GM19238 (cell line): ENCODE results near the gene ZNF648.
A peak's percentile ranks its signal among the peaks of the same experiment; 100 is the strongest.
"Not testable (repeated sequence)": the region's sequence is repeated elsewhere in the genome, so short reads cannot be mapped to it uniquely, and the experiment has no call there.

Source experiments
- DNase-seq: peaks from one replicate; pipeline ENCODE4 v3.0.0; 2011; ENCODE audit warnings: low spot score; ENCODE audit not compliant: insufficient read length

Gene ZNF648, protein sequence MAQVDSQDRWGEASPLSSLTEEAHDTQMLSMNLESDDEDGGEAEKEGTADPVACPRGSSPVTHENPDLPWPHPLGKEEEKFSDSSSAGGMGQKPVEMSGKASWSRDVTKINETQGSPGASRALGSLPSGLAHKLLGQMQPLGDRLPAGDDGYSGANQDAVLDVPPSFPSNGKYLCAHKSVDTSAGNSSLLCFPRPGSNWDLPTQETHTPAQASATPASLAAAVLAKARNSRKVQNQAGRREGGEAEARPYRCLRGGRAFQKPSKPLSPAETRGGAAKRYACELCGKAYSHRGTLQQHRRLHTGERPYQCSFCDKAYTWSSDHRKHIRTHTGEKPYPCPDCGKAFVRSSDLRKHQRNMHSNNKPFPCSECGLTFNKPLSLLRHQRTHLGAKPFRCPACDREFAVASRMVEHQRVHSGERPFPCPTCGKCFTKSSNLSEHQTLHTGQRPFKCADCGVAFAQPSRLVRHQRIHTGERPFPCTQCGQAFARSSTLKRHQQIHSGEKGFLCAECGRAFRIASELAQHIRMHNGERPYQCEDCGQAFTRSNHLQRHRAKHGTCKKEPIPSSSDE

DNA sequence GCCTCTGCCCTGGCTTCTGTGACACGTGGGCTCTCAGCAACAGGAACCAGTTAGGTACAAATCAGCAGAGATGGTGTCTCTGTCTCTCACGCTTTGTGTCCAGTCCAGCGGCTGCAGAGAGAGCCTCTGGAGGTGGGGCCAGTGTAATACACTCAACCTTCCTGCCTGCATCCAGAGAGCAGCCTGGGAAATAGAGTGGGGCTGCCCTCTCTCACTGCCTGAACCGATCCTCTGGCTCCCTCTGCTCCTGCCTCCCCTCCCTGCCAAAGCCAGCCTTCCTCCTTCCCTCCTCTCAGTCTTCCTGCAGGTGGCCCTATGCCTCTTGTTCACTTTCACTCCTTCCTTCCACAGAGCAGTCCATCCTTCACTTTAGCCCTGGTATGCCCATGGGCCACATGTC is at the start of gene ZNF648:
Gene ZNF648, minus strand, starts transcription at position 119 of the 400 bp plus-strand sequence. CDS start 3,702 bp downstream, outside the sequence.
- DNase-seq = no peak

DNA sequence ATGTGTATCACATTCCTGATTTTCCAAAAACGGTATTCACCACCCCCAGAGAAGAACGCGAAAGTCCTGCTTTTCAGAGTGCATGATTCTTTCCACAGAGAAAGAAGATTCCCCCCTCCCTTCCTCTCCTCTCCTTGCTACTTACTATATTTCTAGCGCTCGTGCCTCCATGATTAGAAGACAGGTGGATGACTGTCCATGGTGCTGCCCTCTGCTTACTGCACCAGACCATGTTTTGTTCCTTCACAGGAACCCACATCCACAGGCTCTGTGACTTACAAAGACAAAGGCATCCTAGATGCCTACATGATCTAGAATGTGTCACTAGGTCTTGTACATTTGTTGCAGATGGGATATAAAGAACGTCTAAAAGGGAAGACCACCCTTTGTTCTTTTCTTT is 49.1 kb upstream of the ZNF648 start:
- no peak for DNase-seq

- DNase-seq = no peak
Observed at GRCh38 chr1:182109771-182110170, 48.3 kb upstream of the ZNF648 start.

- no peak for DNase-seq
Observed at GRCh38 chr1:182107209-182107608, 45.7 kb upstream of the ZNF648 start.

DNA sequence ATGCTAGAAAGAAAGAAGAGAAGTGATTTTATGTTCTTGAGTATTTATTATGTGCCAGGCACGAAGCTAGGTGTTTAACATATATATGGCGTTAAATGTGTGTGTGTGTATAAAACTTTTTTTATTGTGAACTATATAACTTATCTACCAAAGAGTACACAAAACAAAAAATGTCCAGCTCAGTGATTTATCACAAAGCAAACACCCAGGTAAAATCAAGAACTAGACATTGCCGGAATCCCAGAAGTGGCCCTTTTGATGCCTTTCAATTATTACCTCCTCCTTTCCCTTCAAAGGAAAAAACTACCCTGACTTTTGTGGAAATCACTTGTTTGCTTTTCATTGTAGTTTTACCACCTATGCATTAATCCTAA is 40.5 kb upstream of the ZNF648 start:
- no peak for DNase-seq

DNA sequence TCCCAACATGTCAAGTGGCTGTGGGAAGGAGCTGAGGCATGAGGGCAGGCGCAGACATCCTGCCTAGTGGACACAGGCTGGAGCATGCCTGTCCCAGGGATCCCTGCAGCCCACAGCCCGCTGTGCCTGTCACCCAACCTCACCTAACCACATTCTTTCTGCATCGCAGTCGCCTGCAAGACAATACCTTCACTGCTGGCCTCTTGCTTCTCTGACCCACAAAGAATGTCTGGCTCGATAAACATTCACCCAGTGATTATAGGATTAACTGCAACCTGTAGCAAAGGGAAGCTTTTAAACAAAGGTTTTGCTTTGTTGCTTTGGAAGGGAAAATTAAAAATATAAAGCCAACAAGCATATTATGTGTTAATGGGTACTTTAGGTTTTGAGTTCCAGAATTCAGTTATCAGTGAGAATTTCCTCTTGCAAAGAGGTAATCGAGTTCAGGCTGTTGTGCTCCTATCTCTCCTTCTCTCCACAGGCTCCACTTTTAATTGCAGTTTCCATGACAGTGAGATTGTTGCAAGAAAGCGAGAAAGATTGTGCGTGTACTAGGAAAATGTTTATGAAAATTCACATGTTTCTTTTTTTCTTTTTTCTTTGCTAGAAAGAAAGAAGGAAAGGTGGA is 40.0 kb upstream of the ZNF648 start:
- no peak for DNase-seq

- DNase-seq = no peak
Observed at GRCh38 chr1:182098301-182098700, 36.8 kb upstream of the ZNF648 start.

DNA sequence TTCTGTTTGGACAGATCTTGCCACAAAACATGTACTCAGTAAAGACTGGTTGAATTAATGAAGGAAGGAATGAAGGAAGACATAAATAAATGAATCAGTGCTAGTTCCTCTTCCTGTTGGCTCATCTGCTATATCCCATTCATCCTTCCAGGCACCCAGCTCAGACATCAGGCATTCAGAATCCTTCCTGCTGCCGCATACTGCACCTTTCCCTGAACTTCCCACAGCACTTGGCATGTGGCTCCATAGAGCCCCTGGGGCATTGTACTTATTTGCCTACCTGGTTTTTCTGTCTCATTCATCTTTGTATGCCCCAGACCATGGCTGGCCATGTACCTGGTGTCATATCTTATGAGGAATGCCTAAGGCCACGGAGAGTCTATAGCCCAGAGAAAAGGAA is 34.4 kb upstream of the ZNF648 start:
- DNase-seq = no peak

DNA sequence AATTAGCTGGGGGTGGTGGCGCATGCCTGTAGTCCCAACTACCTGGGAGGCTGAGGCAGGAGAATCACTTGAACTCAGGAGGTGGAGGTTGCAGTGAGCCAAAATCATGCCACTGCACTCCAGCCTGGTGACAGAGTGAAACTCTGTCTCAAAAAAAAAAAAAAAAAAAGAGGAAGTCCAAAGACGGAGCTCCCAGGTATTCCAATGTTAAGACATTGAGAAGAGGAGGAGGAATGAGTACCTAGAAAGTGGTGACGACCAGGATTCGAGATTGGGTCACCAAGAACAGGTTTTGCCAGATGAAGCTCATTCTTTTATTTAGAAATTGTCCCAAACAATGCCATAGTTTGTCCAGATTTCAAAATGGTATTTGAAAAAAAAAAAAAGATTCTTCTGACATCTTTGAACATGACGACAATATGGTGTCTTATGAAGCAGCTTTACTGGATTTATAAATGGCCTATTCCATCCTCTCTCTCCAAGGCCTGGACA is 33.0 kb upstream of the ZNF648 start:
- DNase-seq = not testable (repeated sequence)

DNA sequence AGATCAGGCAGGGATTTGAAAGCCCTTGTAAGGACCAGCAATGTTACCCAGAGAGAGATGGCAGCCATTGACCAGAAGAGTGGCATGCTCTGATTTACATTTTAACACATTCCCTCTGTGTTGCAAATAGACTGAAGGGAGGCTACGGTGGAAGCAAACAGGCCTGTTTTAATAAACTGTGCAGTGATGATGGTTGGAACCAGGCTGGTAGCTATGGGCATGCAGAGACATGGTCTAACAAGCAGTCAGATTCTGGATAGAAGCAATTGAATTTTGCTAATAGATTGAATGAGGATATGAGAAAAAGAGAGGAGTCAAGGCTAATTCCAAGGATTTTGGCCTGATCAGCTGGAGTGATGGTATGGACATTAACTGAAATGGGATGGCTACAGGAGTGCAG is 32.3 kb upstream of the ZNF648 start:
- no peak for DNase-seq

DNA sequence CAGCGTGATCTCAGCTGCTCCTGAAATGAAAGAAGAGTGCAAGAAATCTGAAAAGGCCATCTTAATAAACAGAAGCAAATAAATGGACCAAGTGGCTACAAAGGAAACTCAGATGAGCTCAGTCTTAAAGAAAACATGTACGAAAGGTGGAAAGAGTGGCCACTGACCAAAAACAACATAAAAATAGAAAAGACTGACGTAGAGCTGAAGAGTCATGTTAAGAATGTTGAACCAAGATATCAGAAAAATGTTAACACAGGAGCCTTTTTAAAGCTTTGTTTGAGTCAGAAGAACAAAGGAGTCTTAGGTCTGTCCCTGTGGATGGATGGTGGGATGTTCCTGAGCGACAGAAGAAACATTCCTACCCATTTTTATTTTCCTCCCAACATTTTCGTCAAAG is 30.8 kb upstream of the ZNF648 start:
- DNase-seq = no peak

- DNase-seq = no peak
Observed at GRCh38 chr1:182091083-182091482, 29.6 kb upstream of the ZNF648 start.

- no peak for DNase-seq
Observed at GRCh38 chr1:182087719-182088350, 26.3 kb upstream of the ZNF648 start.

DNA sequence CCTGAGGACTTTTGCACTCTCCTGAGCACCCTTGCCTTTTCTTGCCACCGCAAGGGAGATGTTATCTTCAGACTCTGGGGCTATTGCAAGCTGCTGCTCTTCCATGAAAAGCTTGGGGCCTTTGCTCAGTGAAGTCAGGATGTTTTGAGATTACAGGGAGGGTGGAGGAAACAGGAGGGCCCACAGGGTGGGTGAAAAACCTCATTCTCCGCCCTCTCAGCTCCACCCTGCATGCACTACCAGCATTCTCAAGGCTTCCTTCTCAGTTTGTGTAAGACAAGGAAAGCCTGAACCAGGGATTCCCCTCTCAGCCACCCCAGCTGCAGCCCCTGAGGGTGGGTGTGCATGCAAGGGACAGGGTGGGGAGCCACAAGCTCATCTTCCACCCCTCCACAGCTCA is 25.8 kb upstream of the ZNF648 start:
- DNase-seq = no peak

DNA sequence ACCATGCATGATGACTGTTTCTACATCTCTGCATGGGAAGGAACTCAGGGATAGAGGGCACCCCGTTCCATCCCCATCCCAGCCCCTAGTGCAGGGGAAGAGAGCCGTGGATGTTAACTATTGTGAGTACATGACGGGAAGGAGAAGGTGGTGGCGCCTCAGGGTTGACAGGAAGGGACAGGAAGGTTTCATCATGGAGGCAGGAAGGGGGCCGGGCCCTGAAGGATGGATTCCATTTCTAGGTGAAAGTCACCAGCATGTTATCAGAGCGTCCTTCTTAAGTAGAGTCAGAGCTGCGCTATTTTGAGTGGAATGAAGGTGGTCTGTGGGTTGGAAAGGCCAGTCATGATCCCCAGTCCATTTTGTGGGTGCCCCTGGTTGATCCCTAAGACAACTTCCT is 25.1 kb upstream of the ZNF648 start:
- DNase-seq = no peak

DNA sequence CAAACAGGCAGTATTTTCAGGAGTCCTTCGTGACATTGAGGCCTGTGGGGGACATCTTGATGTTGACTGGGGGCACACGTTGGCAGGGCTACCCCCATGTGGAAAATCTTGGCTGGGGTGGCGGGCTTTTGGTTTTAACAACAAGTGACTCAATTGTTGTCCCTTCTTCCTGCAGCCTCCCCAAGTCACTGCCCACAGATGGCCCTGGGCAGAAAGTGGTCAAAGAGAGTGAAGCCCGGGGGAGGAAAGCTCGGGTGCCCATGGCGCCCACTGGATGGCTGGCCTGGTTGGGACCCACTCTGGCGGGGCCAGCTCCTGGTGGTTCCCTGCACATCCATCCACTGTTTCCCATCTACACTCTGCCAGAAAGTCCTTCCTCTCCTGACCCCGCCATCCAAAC is 24.6 kb upstream of the ZNF648 start:
- DNase-seq = no peak

DNA sequence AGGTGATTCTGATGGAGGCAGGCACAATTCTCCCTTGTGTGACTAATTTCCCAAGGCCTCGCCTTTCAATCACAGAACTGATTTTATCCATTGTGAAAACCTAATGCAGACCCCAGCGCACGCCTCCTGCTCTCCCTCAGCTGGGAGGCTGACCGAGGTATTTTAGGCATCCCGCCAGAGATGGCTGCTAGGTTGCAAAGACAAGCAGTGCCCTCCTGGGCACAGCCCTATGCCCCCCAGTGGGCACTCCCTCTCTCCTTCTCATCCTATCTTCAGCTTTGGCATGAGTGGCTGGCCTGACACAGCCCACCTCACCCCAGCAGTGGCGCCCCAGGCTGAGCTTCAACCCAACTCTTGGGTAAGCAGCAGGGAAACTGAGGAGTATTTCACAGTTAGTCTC is 24.2 kb upstream of the ZNF648 start:
- DNase-seq = no peak

DNA sequence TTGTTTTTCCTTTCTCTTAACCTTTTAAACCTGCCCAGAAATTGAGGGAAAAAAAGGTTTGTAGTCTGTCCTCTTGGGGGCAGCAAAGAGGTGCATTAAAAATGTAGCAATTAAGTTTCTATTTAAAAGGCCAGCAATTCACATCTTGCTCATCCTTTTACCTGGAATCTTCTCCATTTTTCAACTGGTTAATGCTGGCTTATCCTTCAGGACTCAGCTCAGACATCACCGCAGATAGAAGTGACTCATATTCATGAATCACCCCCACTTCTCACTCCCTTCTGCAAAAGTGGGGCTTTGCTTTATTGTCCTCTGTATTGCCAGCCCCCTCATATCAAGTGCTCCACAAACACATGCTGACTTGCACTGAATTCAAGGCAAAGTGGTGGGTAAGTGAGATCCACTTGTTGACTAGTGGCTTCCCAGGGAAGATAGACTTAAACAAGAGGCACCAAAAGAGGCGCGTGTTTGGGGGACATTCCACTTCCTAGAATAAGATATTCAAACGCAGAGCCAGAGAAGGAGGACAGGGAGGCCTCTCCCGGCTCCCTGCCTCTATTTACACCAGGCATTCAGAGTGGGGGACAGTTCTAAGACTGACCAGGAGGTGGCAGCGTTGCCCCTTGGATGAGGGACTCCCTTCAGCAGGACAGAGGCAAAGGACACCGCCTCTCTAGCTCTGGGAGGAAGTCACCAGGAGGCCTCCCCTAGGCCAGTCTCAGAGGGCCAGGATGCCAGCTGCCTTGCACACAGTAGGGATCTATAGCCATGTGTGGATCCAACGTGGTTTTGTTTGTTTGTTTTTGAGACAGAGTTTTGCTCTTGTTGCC is 23.2 kb upstream of the ZNF648 start:
- peak; percentile 56 for DNase-seq

- no peak for DNase-seq
Observed at GRCh38 chr1:182083851-182084486, 22.5 kb upstream of the ZNF648 start.

DNA sequence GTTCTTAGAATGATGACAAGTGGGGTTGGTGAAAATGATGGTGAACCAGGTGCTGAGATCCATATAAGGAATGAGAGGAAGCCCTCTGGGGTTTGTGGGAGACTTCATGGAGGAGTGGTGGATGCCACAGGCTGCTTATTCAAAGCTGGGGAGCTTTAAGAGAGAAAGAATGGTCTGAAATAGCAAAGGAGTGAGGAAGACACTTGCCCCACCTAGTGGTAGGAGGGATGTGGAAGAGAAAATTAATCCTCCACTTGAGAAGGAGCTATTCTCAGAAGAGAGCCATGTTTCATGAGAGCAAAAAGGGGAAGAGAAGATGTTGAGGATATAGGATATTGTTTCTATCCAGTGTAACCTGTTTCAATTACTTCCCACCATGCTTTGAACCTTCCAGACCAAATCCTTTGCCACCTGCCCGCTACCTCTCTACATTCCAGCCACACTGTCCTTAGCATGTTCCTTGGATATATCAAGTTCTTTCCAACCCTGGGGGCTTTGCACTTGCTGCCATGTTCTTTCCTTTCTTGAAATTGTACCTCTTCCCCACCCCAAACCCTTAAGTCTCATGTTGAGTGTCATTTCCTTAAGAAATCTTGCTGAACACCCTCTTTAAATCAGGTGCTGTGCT is 19.6 kb upstream of the ZNF648 start:
- peak; percentile 25 for DNase-seq
